HG03575 (cell line): ENCODE data around the gene DNA2.
"Not testable (repeated sequence)": the region's sequence is repeated elsewhere in the genome, so short reads cannot be mapped to it uniquely, and the experiment has no call there.

Experiments
- ATAC-seq: cut with Tn5 transposase; IDR thresholded peaks from one replicate; pipeline ENCODE4 v1.9.1; 2021; ENCODE audit not compliant: unreplicated experiment, insufficient number of reproducible peaks, low FRiP score; ENCODE audit errors: extremely low read depth

DNA2 gene

GRCh38 chr10:68471586-68472408 lies at the start of gene DNA2:
Gene DNA2 (minus strand): TSS chr10:68471973. CDS start chr10:68471864, 109 bp downstream.
- ATAC-seq = no peak

GRCh38 chr10:68518609-68519008 lies 46.8 kb upstream of the DNA2 start:
- ATAC-seq = not testable (repeated sequence)

- ATAC-seq = no peak
Measured at GRCh38 chr10:68517188-68517587, 45.4 kb upstream of the DNA2 start.

- no peak for ATAC-seq
Measured at GRCh38 chr10:68516766-68517165, 45.0 kb upstream of the DNA2 start.

- ATAC-seq = not testable (repeated sequence)
Measured at GRCh38 chr10:68516216-68516615, 44.4 kb upstream of the DNA2 start.

GRCh38 chr10:68508090-68508489 lies 36.3 kb upstream of the DNA2 start:
- no peak for ATAC-seq

- ATAC-seq = no peak
Measured at GRCh38 chr10:68506411-68506810, 34.6 kb upstream of the DNA2 start.

GRCh38 chr10:68502846-68503245 lies 31.1 kb upstream of the DNA2 start:
- ATAC-seq = no peak

- ATAC-seq = no peak
Measured at GRCh38 chr10:68501691-68502090, 29.9 kb upstream of the DNA2 start.

- no peak for ATAC-seq
Measured at GRCh38 chr10:68499544-68499943, 27.8 kb upstream of the DNA2 start.

GRCh38 chr10:68496072-68496471 lies 24.3 kb upstream of the DNA2 start:
- no peak for ATAC-seq

GRCh38 chr10:68492118-68492517 lies 20.3 kb upstream of the DNA2 start:
- ATAC-seq = no peak

GRCh38 chr10:68489919-68490318 lies 18.1 kb upstream of the DNA2 start:
- no peak for ATAC-seq

GRCh38 chr10:68474021-68474420 lies 2.2 kb upstream of the DNA2 start:
- no peak for ATAC-seq

- ATAC-seq = no peak
Measured at GRCh38 chr10:68471063-68471585, 649 bp downstream of the DNA2 start.

- ATAC-seq = no peak
Measured at GRCh38 chr10:68470300-68470699, 1.5 kb downstream of the DNA2 start.

GRCh38 chr10:68469838-68470237 lies 1.9 kb downstream of the DNA2 start:
- ATAC-seq = no peak

- not testable (repeated sequence) for ATAC-seq
Measured at GRCh38 chr10:68464729-68465128, 7.0 kb downstream of the DNA2 start.

GRCh38 chr10:68463365-68464093 lies 8.2 kb downstream of the DNA2 start:
- ATAC-seq = no peak

GRCh38 chr10:68462536-68462935 lies 9.2 kb downstream of the DNA2 start:
- ATAC-seq = no peak
